ENCODE results near the gene EPHA6.
A peak's percentile ranks its signal among the peaks of the same experiment; 100 is the strongest.

Gene EPHA6

DNA sequence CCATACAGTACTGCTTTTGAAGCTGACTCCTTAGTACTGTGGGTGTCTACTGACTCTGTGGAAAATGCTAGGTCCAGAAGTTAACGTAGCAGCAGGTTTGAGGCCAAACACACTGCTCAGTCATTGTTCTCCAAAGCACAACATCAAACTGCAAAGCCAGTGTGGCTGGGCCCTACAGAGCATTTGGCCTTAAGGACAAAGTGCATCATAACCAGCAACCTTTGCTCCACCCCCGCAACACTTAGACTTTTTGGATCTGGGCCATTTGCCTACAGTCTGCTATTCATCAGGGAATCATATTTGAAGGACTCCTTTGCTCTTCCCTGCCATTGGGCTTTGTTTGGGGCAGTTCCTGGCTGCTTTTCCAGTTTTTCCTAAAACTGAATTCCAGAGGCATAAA is 907.1 kb downstream of the EPHA6 start:
- DNase-seq = no peak

DNA sequence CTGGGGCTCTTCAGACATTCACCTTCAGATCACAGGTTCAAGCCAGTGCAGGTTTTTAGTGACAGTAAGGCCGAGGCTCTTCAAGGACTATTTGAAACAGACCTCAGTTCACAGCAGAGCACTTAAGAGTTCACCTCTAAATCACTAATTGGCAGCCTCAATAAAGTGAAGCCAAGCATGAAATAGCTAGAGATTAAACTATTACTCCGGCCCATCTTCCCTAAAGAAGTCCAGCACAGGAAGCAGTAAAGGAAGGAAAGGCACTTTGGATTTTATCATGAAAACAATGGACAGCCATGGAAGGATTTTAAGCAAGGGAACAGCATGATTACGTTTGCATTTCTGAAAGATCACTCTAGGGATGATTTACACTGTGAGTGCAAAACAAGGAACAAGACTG is 922.5 kb downstream of the EPHA6 start:
- no peak for DNase-seq

DNA sequence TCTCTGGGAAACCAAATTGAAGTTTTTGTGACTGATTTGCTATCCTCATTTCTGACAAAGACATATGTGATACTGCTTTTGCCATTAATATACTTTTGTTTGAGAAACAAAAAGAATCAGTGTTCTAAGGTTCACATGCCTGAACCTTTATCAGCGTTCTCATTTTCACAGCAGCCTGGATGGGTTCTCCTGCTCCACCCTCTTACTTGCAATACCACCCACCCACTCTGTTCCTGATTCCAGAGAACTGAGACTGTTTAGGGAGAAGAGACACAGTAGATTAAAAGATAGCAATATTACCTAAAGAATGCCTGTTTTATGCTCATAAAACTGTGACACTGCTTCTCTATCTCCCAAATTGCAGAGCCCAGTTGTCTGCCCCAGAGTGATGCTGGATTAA is 924.4 kb downstream of the EPHA6 start:
- DNase-seq = no peak

DNA sequence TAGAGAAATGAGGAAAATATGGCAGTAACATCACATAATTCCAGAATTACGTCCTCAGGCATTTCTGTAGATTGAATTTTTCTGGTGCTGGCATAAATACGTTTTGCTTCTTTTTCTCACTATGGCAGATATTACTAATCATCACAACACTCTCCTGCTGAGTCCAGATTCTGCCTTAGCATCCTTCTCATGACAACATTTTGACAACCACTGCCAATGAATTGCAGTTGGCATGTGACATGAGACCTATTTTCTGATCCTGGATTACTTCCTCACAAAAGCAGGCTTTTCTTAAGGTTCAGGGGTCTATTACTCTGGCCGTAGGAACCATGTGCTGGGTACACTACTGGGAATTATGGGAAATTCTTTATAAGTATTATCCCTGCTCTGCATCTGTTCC is 927.6 kb downstream of the EPHA6 start:
- no peak for DNase-seq

DNA sequence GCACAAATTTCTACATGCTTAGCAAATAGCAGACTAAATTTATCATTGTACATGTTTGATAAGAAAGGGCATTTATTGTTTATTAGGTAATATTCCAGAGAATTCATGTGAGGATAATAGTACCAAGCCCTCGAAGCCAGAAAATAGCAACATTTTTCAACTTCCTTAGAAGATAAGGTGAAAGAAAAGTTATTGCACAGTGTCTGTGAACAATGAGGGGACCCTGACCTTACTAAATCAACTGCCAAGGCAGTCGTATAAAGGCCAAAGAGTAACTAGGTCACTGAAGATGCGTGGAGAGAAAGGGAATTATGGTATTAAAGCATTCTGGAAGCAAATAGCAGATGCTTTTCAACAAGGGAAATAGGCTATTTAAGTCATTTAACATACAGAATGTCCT is 929.9 kb downstream of the EPHA6 start:
- no peak for DNase-seq

DNA sequence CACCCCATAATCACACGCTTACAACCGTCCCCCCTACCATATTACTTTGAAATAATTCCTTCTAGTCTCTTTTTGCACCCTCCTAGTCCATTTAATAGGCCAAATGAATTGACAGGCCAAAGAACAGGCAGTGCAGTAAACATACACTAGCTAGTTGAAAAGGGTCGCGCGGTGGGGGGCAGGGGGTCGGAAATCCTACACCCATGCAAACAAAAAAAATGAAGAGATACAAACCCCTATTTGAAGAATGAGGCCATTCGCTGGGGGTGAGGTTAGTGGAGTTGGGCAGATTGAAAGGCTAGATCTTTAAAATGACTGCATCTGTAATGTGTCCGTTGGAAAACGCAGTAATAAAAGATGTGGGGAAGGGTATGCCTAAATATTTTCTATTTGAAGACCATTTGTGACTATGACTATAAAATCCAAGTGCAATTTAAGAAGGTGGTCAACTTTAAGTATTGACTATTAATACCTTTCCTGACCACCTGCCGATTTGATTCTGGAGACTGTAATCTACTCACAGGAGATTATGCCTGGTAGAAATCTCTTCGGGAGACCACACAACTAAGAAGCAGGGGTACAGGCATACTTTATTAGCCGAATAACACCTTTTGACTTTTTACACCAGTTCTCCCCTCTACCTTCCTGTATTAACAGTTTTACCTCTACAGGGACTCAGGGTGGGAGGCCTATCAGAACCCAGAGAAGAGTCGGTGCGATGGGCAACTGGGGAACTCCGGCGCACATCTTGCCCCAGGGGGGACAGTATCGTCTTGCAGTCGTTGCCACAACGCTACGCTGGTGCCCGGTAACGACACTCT is 949.4 kb downstream of the EPHA6 start:
- no peak for DNase-seq

DNA sequence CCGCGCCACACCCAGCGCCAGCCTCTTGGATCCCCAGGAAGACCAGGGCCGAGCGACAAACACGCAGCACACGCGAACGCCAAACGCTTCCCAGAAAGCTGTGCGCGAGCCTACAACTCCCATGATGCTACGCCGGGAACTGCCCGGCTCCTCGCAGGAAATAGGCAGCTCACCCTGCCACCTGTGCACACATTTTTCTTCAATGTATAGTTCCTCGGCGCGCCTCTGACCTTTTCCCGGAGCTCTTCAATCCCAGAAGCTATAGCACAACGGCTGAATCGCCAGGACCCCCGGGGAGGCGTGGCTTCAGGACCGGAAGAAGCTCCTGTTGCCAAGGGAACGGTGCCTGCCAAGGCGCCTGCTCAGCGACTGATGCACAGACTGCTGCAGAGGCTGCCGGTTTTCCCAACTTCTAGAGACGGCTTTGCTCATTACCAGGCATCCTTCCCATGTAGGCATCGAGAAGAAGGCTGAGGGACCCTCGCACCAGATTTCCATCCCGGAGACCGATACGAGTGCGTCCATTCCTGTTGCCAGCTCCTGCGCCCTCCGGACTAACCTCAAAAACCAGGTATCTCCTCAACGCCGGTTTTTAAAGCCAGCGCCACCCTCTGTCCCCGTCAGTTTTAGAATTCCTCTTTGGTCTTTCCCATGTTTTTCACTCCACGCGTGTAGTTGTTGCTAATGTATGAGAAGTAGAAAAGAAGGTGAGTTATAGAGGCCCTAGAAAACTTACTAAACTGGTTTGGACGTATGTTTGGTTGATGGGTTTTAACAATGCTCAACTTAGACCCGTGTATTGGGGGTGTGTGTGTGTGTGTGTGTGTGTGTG is 950.2 kb downstream of the EPHA6 start, which contains the start of gene ARL6:
Gene ARL6, plus strand, starts transcription at position 352 of the 832 bp plus-strand sequence. CDS start 3,350 bp downstream, outside the sequence.
- DNase-seq = peak; percentile 93

DNA sequence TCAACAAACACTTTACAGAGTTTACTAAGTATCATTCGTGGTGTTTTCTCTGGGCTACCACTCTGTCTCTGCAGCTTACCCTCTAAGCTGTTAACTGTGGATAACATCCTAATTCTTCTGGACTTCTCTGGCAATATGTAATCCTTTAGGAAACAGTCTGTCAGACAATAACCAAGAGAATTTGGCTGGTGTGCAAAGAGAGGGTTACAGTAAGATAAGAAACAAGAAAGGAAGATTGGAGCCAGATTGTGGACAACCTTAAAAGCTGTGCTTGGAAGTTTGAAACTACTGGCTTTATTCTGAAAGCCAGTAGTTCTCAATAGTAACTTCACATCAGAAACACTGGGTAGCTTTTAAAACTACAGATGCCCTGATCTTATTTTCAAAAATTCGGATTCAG is 950.9 kb downstream of the EPHA6 start:
- no peak for DNase-seq

DNA sequence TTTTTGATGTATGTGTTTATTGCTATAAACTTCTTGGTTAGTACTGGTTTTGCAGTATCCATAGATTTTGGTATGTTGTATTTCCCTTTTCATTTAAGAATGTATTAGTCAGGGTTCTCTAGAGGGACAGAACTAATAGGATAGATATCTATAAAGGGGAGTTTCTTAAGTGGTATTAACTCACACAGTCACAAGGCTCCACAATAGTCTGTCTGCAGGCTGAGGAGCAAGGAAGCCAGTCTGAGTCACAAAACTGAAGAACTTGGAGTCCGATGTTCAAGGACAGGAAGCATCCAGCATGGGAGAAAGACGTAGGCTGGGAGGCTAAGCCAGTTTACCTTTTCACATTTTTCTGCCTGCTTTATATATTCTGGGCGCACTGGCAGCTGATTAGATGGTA is 958.5 kb downstream of the EPHA6 start:
- DNase-seq = no peak

DNA sequence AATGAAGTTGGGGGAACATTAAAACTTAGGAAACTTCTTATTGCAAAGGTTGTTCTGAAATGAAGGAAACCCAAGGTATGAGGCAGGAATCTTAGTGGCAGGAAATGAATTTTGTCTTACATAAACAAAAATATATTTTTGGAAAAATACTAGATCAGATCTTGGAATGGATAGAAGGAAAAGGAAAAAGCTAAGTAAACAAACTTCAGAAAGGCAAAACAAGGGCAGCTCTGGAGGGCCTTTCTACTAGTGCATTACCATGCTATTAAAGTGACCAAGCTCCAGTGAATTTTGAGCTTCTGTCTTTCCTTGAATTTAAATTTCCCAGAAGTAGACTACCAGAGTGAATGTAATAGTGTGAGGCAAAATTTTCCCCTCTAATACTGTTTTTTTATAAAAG is 963.8 kb downstream of the EPHA6 start:
- DNase-seq = no peak

DNA sequence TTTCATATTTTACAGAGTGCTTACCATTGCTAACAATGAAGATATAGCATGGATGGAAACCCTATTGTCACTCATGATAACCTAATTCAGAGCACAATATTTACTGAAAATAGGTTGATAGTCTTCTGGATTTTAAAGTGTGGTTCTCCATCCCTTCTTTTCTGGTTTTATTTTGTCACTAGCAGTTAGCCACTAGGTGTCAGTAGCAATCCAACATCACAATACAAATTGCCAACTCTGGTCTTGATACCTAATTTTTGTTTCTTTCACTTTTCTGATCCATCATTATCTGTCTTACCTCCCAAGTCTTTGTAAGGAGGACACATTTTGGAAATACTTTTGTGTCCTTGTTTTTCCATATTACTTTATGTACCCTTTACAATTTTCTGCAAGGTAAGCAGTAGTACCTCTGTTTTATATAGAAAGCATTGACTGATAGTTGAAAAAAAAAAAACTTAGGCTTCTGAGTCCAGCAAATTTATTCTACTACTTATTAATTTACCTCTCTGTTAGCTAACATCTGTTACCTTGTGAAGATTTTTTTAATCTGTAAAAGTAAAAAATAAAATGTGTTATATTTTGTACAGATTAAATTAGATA is 979.1 kb downstream of the EPHA6 start:
- DNase-seq = peak; percentile 82

DNA sequence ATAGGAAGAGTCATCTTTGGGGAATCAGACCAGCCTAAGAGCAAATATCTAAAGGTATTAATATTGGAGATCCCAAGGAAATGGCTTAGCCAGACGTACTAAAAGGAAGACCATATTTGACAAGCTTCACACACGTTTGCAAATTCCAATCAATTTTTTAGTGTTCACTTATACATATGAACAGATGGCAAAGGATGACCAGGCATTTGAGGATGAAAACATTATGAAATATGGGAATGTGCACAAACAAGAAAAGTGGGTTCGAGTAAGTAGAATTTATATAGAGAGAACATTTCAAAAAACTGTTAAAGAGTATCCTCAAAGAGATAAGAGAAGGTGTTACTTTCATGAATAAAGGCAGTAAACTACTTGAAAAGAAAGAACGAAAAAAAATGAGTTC is 981.6 kb downstream of the EPHA6 start:
- no peak for DNase-seq

All from hematopoietic multipotent progenitor cell treated with erythropoietin and hydrocortisone succinate and interleukin-3 and kit ligand, for 6 days (in vitro differentiated cells).